ENCODE results near the gene SERPINB5.

SERPINB5 gene

GRCh38 chr18:63534615-63535014, 57.9 kb downstream of the SERPINB5 start:
- no peak for DNase-seq

GRCh38 chr18:63539904-63540510, 63.2 kb downstream of the SERPINB5 start:
- DNase-seq, result no peak

- no peak for DNase-seq
Measured at GRCh38 chr18:63542069-63542468, 65.3 kb downstream of the SERPINB5 start, which contains the start of gene SERPINB12. SERPINB12 (plus strand) TSS chr18:63542369; CDS start chr18:63556160, 13,791 bp downstream.

GRCh38 chr18:63544017-63544416, 67.3 kb downstream of the SERPINB5 start:
- DNase-seq, result no peak

- DNase-seq, result no peak
Measured at GRCh38 chr18:63545000-63545399, 68.2 kb downstream of the SERPINB5 start.

- DNase-seq, result no peak
Measured at GRCh38 chr18:63550068-63550467, 73.3 kb downstream of the SERPINB5 start.

- no peak for DNase-seq
Measured at GRCh38 chr18:63551769-63552168, 75.0 kb downstream of the SERPINB5 start.

GRCh38 chr18:63552581-63552980, 75.8 kb downstream of the SERPINB5 start:
- no peak for DNase-seq

GRCh38 chr18:63553081-63553480, 76.3 kb downstream of the SERPINB5 start:
- DNase-seq, result no peak

Measured in COR-L47 (cell line).